Activated naive CD8-positive, alpha-beta T cell treated with anti-CD3 and anti-CD28 coated beads, Interleukin-2, amount 50 U/mL, for 24 hours (primary cell): ENCODE results near the gene COG1.
A peak's percentile ranks its signal among the peaks of the same experiment; 100 is the strongest.
"Not testable (repeated sequence)": the region's sequence is repeated elsewhere in the genome, so short reads cannot be mapped to it uniquely, and the experiment has no call there.

Source experiments
- ATAC-seq: fragments of 150-1000 bp; cut with Tn5 transposase; one replicate; pipeline ENCODE4 v1.10.0; 2021
- DNase-seq: peaks from one replicate; pipeline ENCODE4 v3.0.0; 2021
- H3K27ac Mint-ChIP-seq: one replicate; pipeline ENCODE4 v1.8.0; 2021; ENCODE audit warnings: mild to moderate bottlenecking, mixed read lengths
- H3K27me3 Mint-ChIP-seq: one replicate; pipeline ENCODE4 v1.8.0; 2021; ENCODE audit warnings: mixed read lengths
- H3K36me3 Mint-ChIP-seq: one replicate; pipeline ENCODE4 v1.8.0; 2021; ENCODE audit warnings: low read depth, mixed read lengths
- H3K4me1 Mint-ChIP-seq: one replicate; pipeline ENCODE4 v1.8.0; 2021; ENCODE audit warnings: mixed read lengths
- H3K4me3 Mint-ChIP-seq: one replicate; pipeline ENCODE4 v1.8.0; 2021; ENCODE audit warnings: mild to moderate bottlenecking, moderate library complexity, mixed read lengths
- H3K9me3 Mint-ChIP-seq: one replicate; pipeline ENCODE4 v1.8.0; 2021; ENCODE audit warnings: mixed read lengths

COG1 gene, protein sequence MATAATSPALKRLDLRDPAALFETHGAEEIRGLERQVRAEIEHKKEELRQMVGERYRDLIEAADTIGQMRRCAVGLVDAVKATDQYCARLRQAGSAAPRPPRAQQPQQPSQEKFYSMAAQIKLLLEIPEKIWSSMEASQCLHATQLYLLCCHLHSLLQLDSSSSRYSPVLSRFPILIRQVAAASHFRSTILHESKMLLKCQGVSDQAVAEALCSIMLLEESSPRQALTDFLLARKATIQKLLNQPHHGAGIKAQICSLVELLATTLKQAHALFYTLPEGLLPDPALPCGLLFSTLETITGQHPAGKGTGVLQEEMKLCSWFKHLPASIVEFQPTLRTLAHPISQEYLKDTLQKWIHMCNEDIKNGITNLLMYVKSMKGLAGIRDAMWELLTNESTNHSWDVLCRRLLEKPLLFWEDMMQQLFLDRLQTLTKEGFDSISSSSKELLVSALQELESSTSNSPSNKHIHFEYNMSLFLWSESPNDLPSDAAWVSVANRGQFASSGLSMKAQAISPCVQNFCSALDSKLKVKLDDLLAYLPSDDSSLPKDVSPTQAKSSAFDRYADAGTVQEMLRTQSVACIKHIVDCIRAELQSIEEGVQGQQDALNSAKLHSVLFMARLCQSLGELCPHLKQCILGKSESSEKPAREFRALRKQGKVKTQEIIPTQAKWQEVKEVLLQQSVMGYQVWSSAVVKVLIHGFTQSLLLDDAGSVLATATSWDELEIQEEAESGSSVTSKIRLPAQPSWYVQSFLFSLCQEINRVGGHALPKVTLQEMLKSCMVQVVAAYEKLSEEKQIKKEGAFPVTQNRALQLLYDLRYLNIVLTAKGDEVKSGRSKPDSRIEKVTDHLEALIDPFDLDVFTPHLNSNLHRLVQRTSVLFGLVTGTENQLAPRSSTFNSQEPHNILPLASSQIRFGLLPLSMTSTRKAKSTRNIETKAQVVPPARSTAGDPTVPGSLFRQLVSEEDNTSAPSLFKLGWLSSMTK

DNA sequence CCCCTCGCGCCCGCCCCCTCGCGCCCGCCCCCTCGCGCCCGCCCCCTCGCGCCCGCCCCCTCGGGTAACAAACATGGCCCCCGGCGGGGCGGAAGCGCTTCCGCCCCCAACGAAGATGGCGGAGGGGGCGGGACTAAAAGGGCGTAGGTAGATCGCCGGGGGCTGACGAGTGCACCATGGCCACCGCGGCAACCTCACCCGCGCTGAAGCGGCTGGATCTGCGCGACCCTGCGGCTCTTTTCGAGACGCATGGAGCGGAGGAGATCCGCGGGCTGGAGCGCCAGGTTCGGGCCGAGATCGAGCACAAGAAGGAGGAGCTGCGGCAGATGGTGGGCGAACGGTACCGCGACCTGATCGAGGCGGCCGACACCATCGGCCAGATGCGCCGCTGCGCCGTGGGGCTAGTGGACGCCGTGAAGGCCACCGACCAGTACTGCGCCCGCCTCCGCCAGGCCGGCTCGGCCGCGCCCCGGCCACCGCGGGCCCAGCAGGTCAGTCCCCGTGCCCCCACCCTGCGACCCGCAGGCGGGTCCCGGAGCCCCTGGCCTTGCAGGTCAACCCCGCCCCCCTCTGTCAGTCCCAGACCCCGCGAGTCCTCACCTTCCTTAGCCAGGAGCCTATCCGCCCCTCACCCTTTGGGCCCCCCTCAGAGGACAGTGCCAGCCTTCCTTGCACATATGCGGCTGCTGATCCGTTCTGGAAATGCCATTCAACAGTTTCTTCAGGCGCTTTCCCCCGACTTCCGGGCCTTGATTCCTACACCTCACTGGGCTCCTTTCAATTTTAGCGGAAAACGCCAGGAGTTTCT, at the start of gene COG1:
Gene COG1, plus strand, starts transcription at position 162 of the 808 bp plus-strand sequence. Its CDS starts 15 bp downstream, at position 177.
- peak; percentile 67 for ATAC-seq
- H3K36me3 Mint-ChIP-seq, result peaks cover 19% of the 10 kb centered on the region
- DNase-seq, result peak; percentile 83
- no peaks in the 10 kb centered on the region for H3K9me3 Mint-ChIP-seq
- H3K4me1 Mint-ChIP-seq, result peaks cover 27% of the 10 kb centered on the region
- H3K27ac Mint-ChIP-seq, result peak within 1 kb of the TSS; percentile 91
- peak within 1 kb of the TSS; percentile 94 for H3K4me3 Mint-ChIP-seq
- no peaks in the 10 kb centered on the region for H3K27me3 Mint-ChIP-seq

DNA sequence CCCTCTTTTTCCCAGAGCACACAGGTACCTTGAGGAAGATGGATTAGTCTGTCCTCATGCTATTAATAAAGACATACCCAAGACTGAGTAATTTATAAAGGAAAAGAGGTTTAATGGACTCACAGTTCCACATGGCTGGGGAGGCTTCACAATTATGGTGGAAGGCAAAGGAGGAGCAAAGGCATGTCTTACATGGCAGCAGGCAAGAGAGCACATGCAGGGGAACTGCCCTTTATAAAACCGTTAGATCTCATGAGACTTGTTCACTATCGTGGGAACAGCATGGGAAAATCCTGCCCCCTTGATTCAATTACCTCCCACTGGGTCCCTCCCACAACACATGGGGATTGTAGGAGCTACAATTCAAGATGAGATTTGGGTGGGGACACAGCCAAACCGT, 48.6 kb upstream of the COG1 start:
- Mint-ChIP-seq H3K36me3 (peaks cover 10% of the 10 kb centered on the region), H3K9me3 (peaks cover 29% of the 10 kb centered on the region), H3K4me1 (peaks cover 17% of the 10 kb centered on the region)
- H3K4me3 Mint-ChIP-seq, H3K27ac Mint-ChIP-seq, DNase-seq, H3K27me3 Mint-ChIP-seq, ATAC-seq: not testable (repeated sequence)

DNA sequence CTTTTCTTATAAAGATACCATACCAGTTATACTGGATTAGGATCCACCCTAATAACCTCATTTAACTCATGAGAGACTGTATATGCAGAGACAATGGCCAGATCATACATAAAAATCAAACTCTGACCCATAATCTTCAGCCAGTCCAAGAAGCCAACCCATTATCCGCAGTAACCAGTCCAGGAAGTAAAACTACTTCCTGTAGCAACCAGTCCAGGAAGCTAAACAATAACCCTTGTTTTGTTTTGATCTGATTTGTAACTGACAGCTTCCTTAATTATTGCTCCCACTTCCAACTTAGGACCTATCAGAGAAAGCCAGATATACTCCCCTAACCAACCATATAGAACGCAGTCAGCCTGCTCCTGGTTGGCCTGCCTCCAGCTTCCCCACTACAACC, 47.2 kb upstream of the COG1 start:
- no peak for ATAC-seq
- Mint-ChIP-seq H3K4me1 (peaks cover 23% of the 10 kb centered on the region), H3K9me3 (peaks cover 35% of the 10 kb centered on the region), H3K4me3 (no peak overlapping the region), H3K27ac (no peak overlapping the region), H3K27me3 (peaks cover 8% of the 10 kb centered on the region), H3K36me3 (peaks cover 12% of the 10 kb centered on the region)
- no peak for DNase-seq

DNA sequence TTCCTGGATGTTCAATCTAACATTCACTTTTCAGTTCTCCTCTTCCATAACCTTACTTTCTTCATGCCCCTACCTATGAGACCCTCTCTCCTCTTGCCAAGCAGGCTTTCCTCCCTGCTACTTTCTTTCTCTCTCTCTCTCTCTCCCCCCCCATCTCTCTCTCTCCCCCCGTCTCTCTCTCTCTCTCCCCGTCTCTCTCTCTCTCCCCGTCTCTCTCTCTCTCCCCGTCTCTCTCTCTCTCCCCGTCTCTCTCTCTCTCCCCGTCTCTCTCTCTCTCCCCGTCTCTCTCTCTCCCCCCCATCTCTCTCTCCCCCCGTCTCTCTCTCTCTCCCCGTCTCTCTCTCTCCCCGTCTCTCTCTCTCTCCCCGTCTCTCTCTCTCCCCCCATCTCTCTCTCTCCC, 45.1 kb upstream of the COG1 start:
- H3K9me3 Mint-ChIP-seq, result peaks cover 38% of the 10 kb centered on the region
- H3K4me1 Mint-ChIP-seq, result peaks cover 38% of the 10 kb centered on the region
- H3K27ac Mint-ChIP-seq, H3K27me3 Mint-ChIP-seq, DNase-seq, H3K4me3 Mint-ChIP-seq, ATAC-seq: not testable (repeated sequence)
- H3K36me3 Mint-ChIP-seq, result peaks cover 13% of the 10 kb centered on the region

DNA sequence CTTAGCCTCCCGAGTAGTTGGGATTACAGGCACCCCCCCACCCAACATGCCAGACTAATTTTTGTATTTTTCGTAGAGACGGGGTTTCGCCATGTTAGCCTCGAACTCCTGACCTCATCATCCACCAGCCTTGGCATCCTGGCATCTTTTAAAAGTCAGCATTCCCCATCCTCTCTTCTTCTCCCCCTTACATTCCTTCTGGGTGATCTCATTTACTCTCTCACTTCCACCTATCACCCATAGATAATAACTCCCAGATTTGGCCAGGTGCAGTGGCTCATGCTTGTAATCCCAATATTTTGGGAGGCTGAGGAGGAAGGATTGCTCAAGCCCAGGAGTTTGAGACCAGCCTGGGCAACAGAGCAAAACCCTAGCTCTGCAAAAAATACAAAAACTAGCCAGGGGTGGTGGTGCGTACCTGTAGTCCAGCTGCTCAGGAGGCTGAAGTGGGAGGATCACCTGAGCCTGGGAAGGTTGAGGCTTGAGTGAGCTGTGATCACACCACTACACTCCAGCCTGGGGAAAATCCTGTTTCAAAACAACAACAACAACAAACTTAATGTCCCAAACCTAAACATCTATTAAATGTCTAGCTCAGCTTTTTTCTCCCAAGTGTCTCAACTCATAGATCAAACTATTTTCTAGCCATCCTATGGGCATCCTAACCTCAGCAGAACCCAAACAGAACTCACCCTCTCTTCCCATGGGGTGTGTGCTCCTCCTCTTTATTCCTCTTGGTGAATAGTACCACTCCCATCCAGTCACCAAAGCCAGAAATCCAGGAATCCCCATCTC, 44.1 kb upstream of the COG1 start:
- no peak overlapping the region for H3K4me3 Mint-ChIP-seq
- peaks cover 28% of the 10 kb centered on the region for H3K4me1 Mint-ChIP-seq
- peaks cover 8% of the 10 kb centered on the region for H3K27me3 Mint-ChIP-seq
- H3K27ac Mint-ChIP-seq, result no peak overlapping the region
- peaks cover 7% of the 10 kb centered on the region for H3K36me3 Mint-ChIP-seq
- ATAC-seq (no peak), DNase-seq (no peak)
- H3K9me3 Mint-ChIP-seq, result peaks cover 31% of the 10 kb centered on the region

DNA sequence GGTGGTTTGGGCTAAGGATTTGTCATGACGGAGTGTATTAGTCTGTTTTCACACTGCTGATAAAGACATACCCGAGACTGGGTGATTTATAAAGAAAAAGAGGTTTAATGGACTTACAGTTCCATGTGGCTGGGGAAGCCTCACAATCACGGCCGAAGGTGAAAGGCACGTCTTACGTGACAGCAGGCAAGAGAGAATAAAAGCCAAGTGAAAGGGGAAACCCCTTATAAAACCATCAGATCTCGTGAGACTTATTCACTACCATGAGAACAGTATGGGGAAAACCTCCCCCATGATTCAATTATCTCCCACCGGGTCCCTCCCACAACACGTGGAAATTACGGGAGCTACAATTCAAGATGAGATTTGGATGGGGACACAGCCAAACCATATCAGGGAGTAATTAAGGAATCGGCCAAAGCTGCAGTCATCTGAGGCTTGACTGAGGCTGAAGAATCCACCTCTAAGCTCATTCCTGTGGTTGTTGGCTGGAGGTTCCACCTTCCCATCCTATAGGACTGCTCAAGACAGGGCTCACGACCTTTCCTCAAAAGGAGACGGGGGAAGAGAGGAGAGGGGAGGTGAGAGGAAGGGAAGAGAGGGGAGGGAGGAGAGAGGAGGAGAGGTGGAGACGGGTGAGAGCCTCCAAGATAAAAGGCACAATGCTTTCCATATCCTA, 42.1 kb upstream of the COG1 start:
- peak overlapping the region; percentile 34 for H3K27ac Mint-ChIP-seq

DNA sequence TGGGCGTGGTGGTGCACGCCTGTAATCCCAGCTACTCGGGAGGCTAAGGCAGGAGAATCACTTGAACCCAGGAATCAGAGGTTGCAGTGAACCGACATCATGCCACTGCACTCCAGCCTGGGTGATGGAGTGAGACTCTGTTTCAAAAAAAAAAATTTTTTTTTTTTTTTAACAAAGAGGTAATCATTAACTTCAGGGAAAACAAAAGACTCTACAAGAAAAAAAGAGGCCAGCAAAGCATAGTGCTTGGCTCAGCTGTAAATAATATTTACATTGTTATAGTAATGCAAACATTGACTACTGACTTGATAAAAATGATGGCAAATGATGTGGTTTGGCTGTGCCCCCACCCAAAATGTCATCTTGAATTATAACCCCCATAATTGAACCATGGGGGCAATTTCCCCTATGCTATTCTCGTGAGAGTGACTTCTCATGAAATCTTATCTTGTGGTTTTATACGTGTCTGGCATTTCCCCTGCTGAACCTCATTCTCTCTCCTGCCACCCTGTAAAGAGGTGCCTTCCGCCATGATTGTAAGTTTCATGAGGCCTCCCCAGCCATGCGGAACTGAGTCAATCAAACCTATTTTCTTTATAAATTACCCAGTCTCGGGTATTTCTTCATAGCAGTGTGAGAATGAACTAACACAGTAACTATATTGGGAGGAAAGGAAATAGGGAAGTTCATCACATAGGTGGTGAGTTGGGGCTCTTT, 40.8 kb upstream of the COG1 start:
- Mint-ChIP-seq H3K36me3 (peaks cover 3% of the 10 kb centered on the region), H3K4me1 (peaks cover 25% of the 10 kb centered on the region), H3K9me3 (peaks cover 11% of the 10 kb centered on the region), H3K27ac (peak overlapping the region; percentile 63), H3K4me3 (no peak overlapping the region), H3K27me3 (peaks cover 14% of the 10 kb centered on the region)
- DNase-seq, result no peak
- ATAC-seq, result peak; percentile 67

More for the DNA sequence above, 42.1 kb upstream of the COG1 start:
- H3K36me3 Mint-ChIP-seq, H3K4me3 Mint-ChIP-seq, DNase-seq: not testable (repeated sequence)
- peak; percentile 22 for ATAC-seq
- peaks cover 14% of the 10 kb centered on the region for H3K9me3 Mint-ChIP-seq
- H3K27me3 Mint-ChIP-seq, result peaks cover 11% of the 10 kb centered on the region
- H3K4me1 Mint-ChIP-seq, result peaks cover 24% of the 10 kb centered on the region

DNA sequence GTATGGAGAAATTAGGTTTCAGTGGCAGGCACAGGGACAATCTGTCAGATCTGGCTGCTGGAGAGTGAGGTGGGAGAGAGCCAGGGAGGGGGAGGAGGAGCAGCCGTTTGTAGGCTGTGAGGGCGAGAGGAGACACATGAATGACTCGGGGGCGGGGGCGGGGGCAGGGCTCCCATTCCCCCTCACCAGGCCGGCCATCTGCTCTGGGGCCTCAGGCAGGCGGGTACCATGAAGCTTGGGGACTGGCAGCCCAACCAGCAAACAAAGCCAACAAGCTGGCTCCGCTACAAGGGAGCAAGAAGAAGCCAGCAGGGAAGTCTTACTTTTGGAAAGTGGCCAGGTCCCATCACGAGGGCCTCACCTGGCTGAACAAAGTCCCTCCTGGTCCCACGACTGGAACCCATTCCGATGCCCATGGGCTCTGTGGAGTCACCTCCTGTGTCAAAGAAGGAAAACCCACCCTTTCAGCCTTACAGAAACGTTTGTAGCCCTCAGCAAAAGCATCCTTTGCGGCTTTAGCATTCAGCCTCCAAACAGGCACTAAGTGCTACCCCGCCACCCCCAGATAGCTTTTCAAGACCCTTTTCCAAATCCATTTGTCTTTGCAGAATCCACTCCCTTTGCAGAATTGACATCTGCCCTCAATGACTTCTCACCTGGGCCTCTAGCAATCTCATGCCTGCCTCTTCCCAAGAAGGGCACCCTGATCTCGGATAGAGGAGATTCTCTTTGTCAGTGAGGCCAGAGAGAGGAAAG, 37.3 kb upstream of the COG1 start:
- Mint-ChIP-seq H3K36me3 (peaks cover 2% of the 10 kb centered on the region), H3K27me3 (peaks cover 19% of the 10 kb centered on the region), H3K9me3 (peaks cover 5% of the 10 kb centered on the region), H3K27ac (no peak overlapping the region), H3K4me3 (no peak overlapping the region), H3K4me1 (peaks cover 20% of the 10 kb centered on the region)
- ATAC-seq, result no peak
- DNase-seq, result no peak

DNA sequence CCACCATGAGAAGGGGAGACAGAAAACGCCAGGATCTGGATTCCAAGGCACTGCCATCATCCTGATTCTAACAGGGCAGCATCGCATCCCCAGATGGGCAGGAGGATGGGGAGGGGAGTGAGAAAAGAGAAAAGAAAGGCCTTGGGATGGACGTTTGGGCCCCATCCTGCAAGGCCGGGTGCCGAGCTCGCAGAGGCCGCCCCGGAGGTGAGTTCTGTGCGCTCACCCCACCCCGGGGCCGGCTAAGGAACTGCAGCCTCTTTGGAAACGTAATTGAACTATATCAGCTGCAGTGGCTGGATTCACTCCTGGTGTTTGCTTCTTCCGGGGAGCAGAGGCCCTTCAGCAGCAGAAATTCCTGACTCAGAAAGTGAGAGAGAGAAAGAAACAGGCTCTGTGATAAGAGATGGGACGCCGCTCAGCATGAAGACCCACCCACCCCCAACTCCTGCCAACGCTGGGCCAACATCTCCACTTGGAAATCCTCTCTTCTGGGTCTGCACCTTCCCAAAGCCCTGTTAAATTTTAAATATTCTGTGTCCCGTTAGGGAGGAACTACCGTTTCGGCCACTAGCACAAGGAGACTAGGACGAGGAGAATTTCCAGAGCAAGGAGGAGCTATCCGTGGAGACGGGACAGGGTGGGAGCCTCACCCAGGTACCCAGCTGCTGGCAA, 36.6 kb upstream of the COG1 start:
- Mint-ChIP-seq H3K4me1 (peaks cover 19% of the 10 kb centered on the region), H3K36me3 (no peaks in the 10 kb centered on the region), H3K4me3 (no peak overlapping the region), H3K9me3 (peaks cover 3% of the 10 kb centered on the region), H3K27me3 (peaks cover 24% of the 10 kb centered on the region), H3K27ac (no peak overlapping the region)
- DNase-seq, result peak; percentile 70
- peak; percentile 75 for ATAC-seq

DNA sequence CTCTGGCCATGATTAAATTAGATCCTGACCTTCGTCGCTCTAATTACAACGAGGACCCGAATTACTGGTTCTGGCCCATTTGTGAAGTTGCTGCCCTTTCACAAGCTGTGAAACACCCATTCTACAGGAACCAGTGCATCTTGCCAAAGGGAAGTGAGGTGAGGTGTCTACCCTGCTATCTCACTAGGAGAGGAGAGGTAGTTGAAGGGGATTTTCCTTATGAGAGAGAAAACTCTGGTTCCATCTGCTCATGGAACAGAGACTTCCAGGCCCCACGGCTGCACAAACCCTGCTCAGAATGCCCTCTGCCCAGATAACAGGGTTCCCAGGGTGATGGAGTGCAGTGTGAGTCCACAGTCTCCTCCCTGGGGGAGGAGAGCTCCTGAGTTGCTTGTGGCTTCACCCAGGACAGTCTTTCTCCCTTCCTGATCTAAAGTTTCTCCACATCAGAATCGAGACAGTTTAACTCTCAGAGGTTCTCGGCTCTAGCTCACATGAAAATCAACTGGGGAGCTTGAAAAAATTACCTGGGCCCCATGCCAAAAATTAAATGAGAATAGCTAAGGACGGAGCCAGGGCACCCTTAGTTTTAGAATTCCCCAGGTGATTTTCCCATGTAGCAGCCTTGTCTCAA, 35.9 kb upstream of the COG1 start:
- DNase-seq (no peak), ATAC-seq (no peak)
- Mint-ChIP-seq H3K9me3 (no peaks in the 10 kb centered on the region), H3K27ac (no peak overlapping the region), H3K4me1 (peaks cover 14% of the 10 kb centered on the region), H3K36me3 (no peaks in the 10 kb centered on the region), H3K27me3 (peaks cover 27% of the 10 kb centered on the region), H3K4me3 (no peak overlapping the region)

DNA sequence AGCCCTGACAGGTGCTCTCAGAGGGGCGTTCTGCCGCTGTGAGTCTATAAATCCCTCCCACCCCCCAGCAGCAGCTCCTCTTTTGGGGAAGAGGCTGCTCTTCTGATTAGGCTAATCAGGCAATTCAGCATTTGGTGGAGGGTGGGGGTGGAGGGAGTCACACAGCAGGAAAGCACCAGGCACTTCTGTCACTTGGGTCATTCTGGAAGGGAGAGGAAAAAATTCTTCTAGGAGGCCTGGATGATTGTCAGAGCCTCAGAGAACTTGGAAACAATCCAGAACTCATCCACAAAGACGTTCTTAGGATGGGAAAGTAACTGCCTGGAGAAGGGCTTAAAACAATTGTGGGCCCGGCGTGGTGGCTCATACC, 35.3 kb upstream of the COG1 start:
- no peak overlapping the region for H3K4me3 Mint-ChIP-seq
- H3K27me3 Mint-ChIP-seq, result peaks cover 28% of the 10 kb centered on the region
- H3K9me3 Mint-ChIP-seq, result no peaks in the 10 kb centered on the region
- H3K4me1 Mint-ChIP-seq, result peaks cover 9% of the 10 kb centered on the region
- ATAC-seq (no peak), DNase-seq (no peak)
- H3K36me3 Mint-ChIP-seq, result no peaks in the 10 kb centered on the region
- no peak overlapping the region for H3K27ac Mint-ChIP-seq
